Hematopoietic multipotent progenitor cell (in vitro differentiated cells): ENCODE data around the gene CPEB3. TPM values are rescaled to one million over a fixed set of nuclear protein-coding genes. Genes with fewer than 3 reads are reported as not detected.
"Not testable (repeated sequence)": the region's sequence is repeated elsewhere in the genome, so short reads cannot be mapped to it uniquely, and the experiment has no call there.

ENCODE experiments used
- DNase-seq, 3 donors: peaks; one replicate each; pipeline ENCODE4 v3.0.0-alpha.2; 2011 to 2015; ENCODE audit warnings: low read depth in 2 of 3, low spot score in 2 of 3
- total RNA-seq: library from RNA; depleted of rRNA; stranded (reverse); fragments of >200 nt; gene quantifications from one replicate; pipeline ENCODE4 v1.2.3, GENCODE V29; 2012

Gene CPEB3
- total RNA-seq, 1 donor, result 1.9 TPM

GRCh38 chr10:92052741-92053140 is 238.1 kb downstream of the CPEB3 start:
- no peak for DNase-seq

- no peak for DNase-seq
Measured at GRCh38 chr10:92052088-92052487, 238.8 kb downstream of the CPEB3 start.

GRCh38 chr10:92047215-92047614 is 243.7 kb downstream of the CPEB3 start:
- DNase-seq, result no peak

- no peak for DNase-seq
Measured at GRCh38 chr10:92045641-92046106, 245.2 kb downstream of the CPEB3 start.

DNA sequence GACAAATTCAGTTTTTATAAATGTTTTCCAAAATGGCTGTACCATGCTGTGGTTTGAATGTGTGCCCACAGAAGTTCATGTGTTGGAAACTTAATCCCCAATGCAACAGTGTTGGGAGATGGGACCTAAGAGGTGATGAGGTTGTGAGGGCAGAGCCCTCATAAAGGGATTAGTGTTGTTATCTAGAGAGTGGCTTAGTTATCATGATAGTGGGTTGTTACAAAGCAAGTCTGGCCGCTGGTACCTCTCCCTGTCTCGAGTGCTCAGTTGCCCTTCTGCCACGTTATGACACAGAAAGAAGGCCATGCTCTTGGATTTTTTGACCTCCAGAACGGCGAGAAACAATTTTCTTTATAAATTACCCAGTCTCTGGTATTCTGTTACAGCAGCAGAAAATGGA is 248.3 kb downstream of the CPEB3 start:
- no peak for DNase-seq

GRCh38 chr10:92038949-92039348 is 251.9 kb downstream of the CPEB3 start:
- DNase-seq, result no peak

DNA sequence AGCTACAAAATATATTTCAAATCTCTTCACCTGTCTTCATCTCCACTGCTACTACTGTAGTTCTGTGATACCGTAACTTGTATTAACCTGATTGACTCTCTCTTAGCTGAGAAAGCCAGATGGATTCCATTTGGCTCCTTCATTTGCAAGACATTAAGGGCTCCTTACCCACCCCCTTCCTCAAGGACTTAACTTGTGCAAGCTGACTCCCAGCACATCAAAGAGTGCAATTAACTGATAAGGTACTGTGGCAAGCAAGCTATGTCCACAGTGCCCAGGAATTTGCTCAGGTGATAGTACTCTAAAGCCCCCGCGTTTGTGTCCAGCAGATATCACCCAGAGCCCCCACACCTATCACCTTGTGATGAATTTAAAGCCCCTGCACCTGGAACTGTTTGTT is 257.8 kb downstream of the CPEB3 start:
- DNase-seq, result not testable (repeated sequence)

DNA sequence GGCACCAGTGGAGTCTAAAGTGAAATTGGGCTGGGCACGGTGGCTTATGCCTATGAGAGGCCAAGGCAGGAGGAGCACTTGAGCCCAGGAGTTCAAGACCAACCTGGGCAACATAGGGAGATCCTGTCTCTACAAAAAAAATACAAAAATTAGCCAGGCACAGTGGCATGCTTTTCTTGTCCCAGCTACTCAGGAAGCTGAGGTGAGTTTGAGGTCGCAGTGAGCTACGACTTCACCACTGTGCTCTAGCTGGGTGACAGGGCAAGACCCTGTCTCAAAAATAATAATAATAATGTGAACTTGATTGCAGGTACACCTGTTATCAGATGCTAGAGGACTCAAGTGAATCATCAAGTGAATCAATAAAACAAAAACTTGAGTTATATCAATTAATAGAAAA is 259.3 kb downstream of the CPEB3 start:
- no peak for DNase-seq

- peak in 2 of 3 donors; percentile 52 to 53 for DNase-seq
Measured at GRCh38 chr10:92027141-92027540, 263.7 kb downstream of the CPEB3 start.

- not testable (repeated sequence) for DNase-seq
Measured at GRCh38 chr10:92025340-92025739, 265.5 kb downstream of the CPEB3 start.

- DNase-seq, result no peak
Measured at GRCh38 chr10:92024700-92025099, 266.2 kb downstream of the CPEB3 start.

DNA sequence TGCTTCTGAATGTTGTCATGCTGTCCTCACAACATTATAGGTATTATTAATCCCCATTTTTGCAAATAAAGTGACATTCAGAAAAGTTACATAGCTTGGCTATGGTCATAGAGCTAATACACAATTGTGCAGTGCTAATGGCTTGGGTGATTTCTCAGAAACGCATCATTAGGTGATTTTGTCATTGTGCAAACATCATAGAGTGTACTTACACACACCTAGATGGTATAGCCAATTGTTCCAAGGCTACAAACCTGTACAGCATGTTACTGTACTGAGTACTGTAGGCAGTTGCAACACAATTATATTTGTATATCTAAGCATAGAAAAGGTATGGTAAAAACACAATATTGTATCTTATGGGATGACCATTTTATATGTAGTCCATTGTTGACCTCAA is 276.3 kb downstream of the CPEB3 start:
- no peak for DNase-seq

GRCh38 chr10:92011560-92012214 is 279.2 kb downstream of the CPEB3 start:
- DNase-seq, result no peak

- no peak for DNase-seq
Measured at GRCh38 chr10:92010047-92010735, 280.7 kb downstream of the CPEB3 start.

- no peak for DNase-seq
Measured at GRCh38 chr10:92009445-92009844, 281.4 kb downstream of the CPEB3 start.

- no peak for DNase-seq
Measured at GRCh38 chr10:92005978-92006377, 284.9 kb downstream of the CPEB3 start.

DNA sequence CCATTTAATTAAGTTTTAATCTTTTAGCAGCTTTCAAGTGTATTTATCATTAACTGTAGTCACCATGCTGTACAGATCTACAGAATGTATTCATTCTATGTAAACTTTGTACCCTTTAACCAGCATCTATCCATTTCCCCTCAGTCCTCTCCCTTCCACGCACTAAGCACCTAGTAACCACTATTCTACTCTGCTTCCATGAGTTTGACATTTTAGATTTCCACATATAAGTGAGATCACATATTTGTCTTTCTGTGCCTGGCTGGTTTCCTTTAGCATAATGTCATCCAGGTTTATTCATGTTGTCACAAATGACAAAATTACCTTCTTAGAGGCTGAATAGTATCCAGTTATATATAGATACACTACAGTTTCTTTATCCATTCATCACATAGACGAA is 287.6 kb downstream of the CPEB3 start:
- no peak for DNase-seq

- DNase-seq, result no peak
Measured at GRCh38 chr10:92001995-92002394, 288.9 kb downstream of the CPEB3 start.

- DNase-seq, result no peak
Measured at GRCh38 chr10:92001581-92001980, 289.3 kb downstream of the CPEB3 start.
